GM12878 (cell line): ENCODE results near the gene EXD3.

Experiments
- ATF3 ChIP-seq: IDR thresholded peaks from 2 replicates; pipeline ENCODE4 v1.6.1; 2011; ENCODE audit warnings: low read depth, mild to moderate bottlenecking, low read length, moderate library complexity, borderline replicate concordance; ENCODE audit errors: extremely low read depth
- CEBPB ChIP-seq, 2 experiments: fragments of 150-350 bp in 1 of 2; IDR thresholded peaks; 2 replicates each; pipeline ENCODE4 v1.6.1; 2012 to 2014; ENCODE audit warnings: low read depth in 2 of 2, low read length in 2 of 2, borderline replicate concordance in 1 of 2, inconsistent platforms in 1 of 2
- CREB1 ChIP-seq: IDR thresholded peaks from 2 replicates; pipeline ENCODE4 v1.6.1; 2012; ENCODE audit warnings: low read depth, mild to moderate bottlenecking, inconsistent platforms
- CTCF ChIP-seq, 3 experiments: IDR thresholded peaks in 2 of 3; conservative IDR thresholded peaks in 1 of 3; 2 replicates each; pipeline ENCODE4 v1.5.1; 2011; ENCODE audit warnings: low read depth in 3 of 3, low read length in 3 of 3, mild to moderate bottlenecking in 3 of 3, control low read depth in 2 of 3, moderate library complexity in 2 of 3, inconsistent platforms in 1 of 3, mixed read lengths in 1 of 3; ENCODE audit not compliant: control insufficient read depth in 2 of 3, insufficient read depth in 1 of 3; ENCODE audit errors: extremely low read depth in 1 of 3
- HCFC1 ChIP-seq: fragments of 150-350 bp; IDR thresholded peaks from 2 replicates; pipeline ENCODE4 v1.6.1; 2014; ENCODE audit warnings: low read length
- MYC ChIP-seq: IDR thresholded peaks from 2 replicates; pipeline ENCODE4 v1.6.1; 2011; ENCODE audit warnings: mild to moderate bottlenecking, low read length, moderate library complexity, inconsistent platforms; ENCODE audit not compliant: insufficient read depth, insufficient replicate concordance, insufficient read length, severe bottlenecking
- PBX3 ChIP-seq: IDR thresholded peaks from 2 replicates; pipeline ENCODE4 v1.6.1; 2011; ENCODE audit warnings: mild to moderate bottlenecking, low read depth, low read length, moderate library complexity; ENCODE audit not compliant: insufficient replicate concordance
- POLR2A ChIP-seq: IDR thresholded peaks from 2 replicates; pipeline ENCODE4 v1.6.1; 2011; ENCODE audit warnings: low read depth, mild to moderate bottlenecking, low read length
- RAD21 ChIP-seq: IDR thresholded peaks from 2 replicates; pipeline ENCODE4 v1.6.1; 2011; ENCODE audit warnings: mild to moderate bottlenecking, low read depth, low read length, moderate library complexity; ENCODE audit not compliant: insufficient read depth
- RUNX3 ChIP-seq: IDR thresholded peaks from 2 replicates; pipeline ENCODE4 v1.6.1; 2012; ENCODE audit warnings: low read length, inconsistent platforms
- SMC3 ChIP-seq: IDR thresholded peaks from 2 replicates; pipeline ENCODE4 v1.6.1; 2011; ENCODE audit warnings: low read length, improper control_type of control experiment, borderline replicate concordance
- TARDBP ChIP-seq: IDR thresholded peaks from 2 replicates; pipeline ENCODE4 v1.6.1; 2016; ENCODE audit warnings: borderline replicate concordance
- TBL1XR1 ChIP-seq: IDR thresholded peaks from 2 replicates; pipeline ENCODE4 v1.6.1; 2012; ENCODE audit warnings: low read depth, low read length, improper control_type of control experiment
- ZZZ3 ChIP-seq: IDR thresholded peaks from 2 replicates; pipeline ENCODE4 v1.6.1; 2011; ENCODE audit warnings: low read depth; ENCODE audit not compliant: control insufficient read depth, insufficient read length

- no peak; the same call in 1 of the 2 replicates for TF ChIP-seq POLR2A
- TF ChIP-seq RUNX3: no peak
- no peak for TF ChIP-seq TBL1XR1
- TF ChIP-seq CTCF (IDR thresholded peaks at IDR 0.05 in 2 of 3, conservative IDR thresholded peaks at IDR 0.05 in 1 of 3; ENCODE audit: control insufficient read depth in 2 of 3, extremely low read depth in 1 of 3, insufficient read depth in 1 of 3, low read depth in 3 of 3, low read length in 3 of 3): no peak
- no peak for TF ChIP-seq SMC3
- no peak for TF ChIP-seq CREB1
- TF ChIP-seq CEBPB (IDR thresholded peaks at IDR 0.05; ENCODE audit: borderline replicate concordance in 1 of 2, low read depth in 2 of 2, low read length in 2 of 2): no peak
- no peak for TF ChIP-seq PBX3
- TF ChIP-seq RAD21: no peak
- TF ChIP-seq ATF3: no peak
- no peak for TF ChIP-seq ZZZ3
- TF ChIP-seq HCFC1: no peak
- TF ChIP-seq MYC: no peak
- no peak for TF ChIP-seq TARDBP
Measured at GRCh38 chr9:137263506-137263905, 159.5 kb downstream of the EXD3 start.
